A673 (cell line): Measurements from ENCODE around the gene CNPY1. TPM values are rescaled to one million over a fixed set of nuclear protein-coding genes. Genes with fewer than 3 reads are reported as not detected.

Source experiments
- BruUV-seq: library from RNA; stranded (reverse); fragments of 400-500 nt; replicated peaks from 2 replicates; lab custom pipeline; 2021; lab: Mats Ljungman, UMichigan
- CTCF ChIA-PET: fragments of 300-600 bp; sonication (Branson Sonifier 250); formaldehyde crosslinking; loops from one replicate; lab custom pipeline; 2022; ENCODE audit warnings: antibody characterized with exemption; lab: Charles Lee
- POLR2A ChIA-PET: fragments of 300-600 bp; sonication (Branson Sonifier 250); formaldehyde crosslinking; loops from one replicate; lab custom pipeline; 2022; ENCODE audit warnings: antibody characterized with exemption; ENCODE audit not compliant: low non-redundant PET; lab: Charles Lee
- DNase-seq: peaks from one replicate; pipeline ENCODE4 v3.0.0-alpha.2; 2015; ENCODE audit warnings: low spot score
- H3K27ac ChIP-seq: fragments of 200-600 bp; sonication (generic); 2 replicates; pipeline ENCODE4 v1.5.1; 2016; ENCODE audit warnings: mixed run types, low read depth, mild to moderate bottlenecking, mixed read lengths, antibody characterized with exemption, low read length; ENCODE audit not compliant: poor library complexity, severe bottlenecking
- H3K27me3 ChIP-seq: fragments of 200-600 bp; sonication (generic); replicated peaks from 2 replicates; pipeline ENCODE4 v1.6.1; 2017; ENCODE audit warnings: mixed run types, low read depth, mild to moderate bottlenecking, mixed read lengths, antibody characterized with exemption, low read length; ENCODE audit not compliant: insufficient read depth, poor library complexity
- H3K36me3 ChIP-seq: fragments of 200-600 bp; sonication (generic); 2 replicates; pipeline ENCODE4 v1.6.1; 2016; ENCODE audit warnings: mixed run types, mild to moderate bottlenecking, mixed read lengths, antibody characterized with exemption, low read length; ENCODE audit not compliant: insufficient read depth, poor library complexity, severe bottlenecking
- H3K4me1 ChIP-seq: fragments of 200-600 bp; sonication (generic); 2 replicates; pipeline ENCODE4 v1.6.1; 2017; ENCODE audit warnings: mixed run types, mild to moderate bottlenecking, mixed read lengths, antibody characterized with exemption, low read length; ENCODE audit not compliant: insufficient read depth, poor library complexity, severe bottlenecking
- H3K4me3 ChIP-seq: fragments of 200-600 bp; sonication (generic); 2 replicates; pipeline ENCODE4 v1.5.1; 2016; ENCODE audit warnings: low read depth, mixed run types, mild to moderate bottlenecking, mixed read lengths, low read length; ENCODE audit not compliant: poor library complexity, severe bottlenecking
- H3K9me3 ChIP-seq: fragments of 200-600 bp; sonication (generic); 2 replicates; pipeline ENCODE4 v1.6.1; 2016; ENCODE audit warnings: mixed run types, low read depth, mild to moderate bottlenecking, mixed read lengths, antibody characterized with exemption, low read length; ENCODE audit not compliant: poor library complexity, severe bottlenecking
- CTCF ChIP-seq: fragments of 300-800, 200-600 bp; sonication (generic); conservative IDR thresholded peaks from 2 replicates; pipeline ENCODE4 v1.5.1; 2017; ENCODE audit warnings: low read depth, mild to moderate bottlenecking, antibody characterized with exemption, low read length, moderate library complexity, mixed read lengths
- EZH2 ChIP-seq: fragments of 200-600 bp; sonication (generic); IDR thresholded peaks from 2 replicates; pipeline ENCODE4 v1.6.1; 2017; ENCODE audit warnings: borderline replicate concordance, low read depth, mild to moderate bottlenecking, mixed read lengths, antibody characterized with exemption, low read length; ENCODE audit not compliant: poor library complexity, severe bottlenecking
- intact Hi-C: fragments of 100-400 bp; cut with micrococcal nuclease; formaldehyde crosslinking; loops from one replicate; pipeline ENCODE4 v1.10.0; 2022; ENCODE audit not compliant: unreplicated experiment
- total RNA-seq: library from RNA; stranded (reverse); gene quantifications from 2 replicates; pipeline ENCODE4 v1.2.3, GENCODE V29; 2021

Gene CNPY1
- total RNA-seq, 1 experiment from 2014 or later = not detected

GRCh38 chr7:155461631-155462030, 84.7 kb downstream of the CNPY1 start:
- no peak for DNase-seq
- no peak overlapping the region for H3K27ac ChIP-seq
- ChIA-PET CTCF (no interaction called here), POLR2A (no interaction called here)
- H3K9me3 ChIP-seq = no peaks in the 10 kb centered on the region
- H3K4me1 ChIP-seq = peaks cover 15% of the 10 kb centered on the region
- no peak for TF ChIP-seq CTCF
- no peak for TF ChIP-seq EZH2
- BruUV-seq = no TSS peak
- no peak overlapping the region for H3K4me3 ChIP-seq
- H3K36me3 ChIP-seq = no peaks in the 10 kb centered on the region
- intact Hi-C loops = no loop called here
- peaks cover 96% of the 10 kb centered on the region for H3K27me3 ChIP-seq

GRCh38 chr7:155460926-155461613, 85.3 kb downstream of the CNPY1 start:
- intact Hi-C loops = no loop called here
- H3K27ac ChIP-seq = no peak overlapping the region
- CTCF ChIA-PET = no interaction called here

GRCh38 chr7:155459700-155460461, 86.5 kb downstream of the CNPY1 start:
- peaks cover 96% of the 10 kb centered on the region for H3K27me3 ChIP-seq
- H3K36me3 ChIP-seq = no peaks in the 10 kb centered on the region
- POLR2A ChIA-PET = no interaction called here
- no peaks in the 10 kb centered on the region for H3K9me3 ChIP-seq
- H3K4me3 ChIP-seq = no peak overlapping the region
- intact Hi-C loops = no loop called here
- peaks cover 15% of the 10 kb centered on the region for H3K4me1 ChIP-seq
- TF ChIP-seq EZH2 (peak; percentile 42), CTCF (no peak)
- no TSS peak for BruUV-seq
- DNase-seq = no peak
- CTCF ChIA-PET = no interaction called here
- H3K27ac ChIP-seq = no peak overlapping the region

More at GRCh38 chr7:155460926-155461613, 85.3 kb downstream of the CNPY1 start:
- DNase-seq = no peak
- no peaks in the 10 kb centered on the region for H3K36me3 ChIP-seq
- H3K9me3 ChIP-seq = no peaks in the 10 kb centered on the region
- POLR2A ChIA-PET = no interaction called here
- no peak overlapping the region for H3K4me3 ChIP-seq
- no TSS peak for BruUV-seq
- H3K27me3 ChIP-seq = peaks cover 96% of the 10 kb centered on the region
- peaks cover 15% of the 10 kb centered on the region for H3K4me1 ChIP-seq
- no peak for TF ChIP-seq CTCF
- no peak for TF ChIP-seq EZH2
